Upper lobe of right lung (tissue), 1 donor: ENCODE measurements around the gene HDAC9. TPM values are rescaled to one million over a fixed set of nuclear protein-coding genes. Genes with fewer than 3 reads are reported as not detected.

Source experiments
- ATAC-seq: fragments of 200-7000 bp; cut with Tn5 transposase; one replicate; pipeline ENCODE4 v1.9.1; 2020; ENCODE audit warnings: mild to moderate bottlenecking, moderate library complexity
- DNase-seq: peaks from one replicate; pipeline ENCODE4 v3.0.0-alpha.2; 2020
- H3K27ac ChIP-seq: fragments of 200-600 bp; one replicate; pipeline ENCODE4 v1.8.0; 2022
- H3K27me3 ChIP-seq: fragments of 200-600 bp; one replicate; pipeline ENCODE4 v1.8.0; 2022; ENCODE audit warnings: mild to moderate bottlenecking
- H3K36me3 ChIP-seq: fragments of 200-600 bp; one replicate; pipeline ENCODE4 v1.8.0; 2022
- H3K4me1 ChIP-seq: fragments of 200-600 bp; one replicate; pipeline ENCODE4 v1.8.0; 2022
- H3K4me3 ChIP-seq: fragments of 200-600 bp; one replicate; pipeline ENCODE4 v1.8.0; 2022; ENCODE audit warnings: mild to moderate bottlenecking
- H3K9me3 ChIP-seq: fragments of 200-600 bp; one replicate; pipeline ENCODE4 v1.8.0; 2022
- intact Hi-C: fragments of 100-400 bp; cut with DNase I; formaldehyde crosslinking; loops from one replicate; pipeline ENCODE4 v1.11.0; 2022
- total RNA-seq: library from RNA; stranded (reverse); fragmentation: NEBNext Ultra II Directional; extraction: Animal tissue kit (Norgen Biotek cat#: 25700); gene quantifications from one replicate; pipeline ENCODE4 v1.2.1, GENCODE V29; 2021
- TF ChIP-seq, protein P1 (sequence below): fragments of 200-600 bp; IDR thresholded peaks from one replicate; pipeline ENCODE4 v1.8.0; 2022; ENCODE audit warnings: antibody characterized with exemption
- donor health status: DM: no; HTN: yes; CAD: no; lungs with severe emphysema.

The HDAC9 gene
- total RNA-seq, 1 donor from 2014 or later, result 52.4 TPM

- Histone ChIP-seq H3K4me3 (no peak overlapping the region), H3K27ac (peak overlapping the region; percentile 61), H3K27me3 (no peaks in the 10 kb centered on the region), H3K9me3 (no peaks in the 10 kb centered on the region), H3K36me3 (no peaks in the 10 kb centered on the region), H3K4me1 (no peaks in the 10 kb centered on the region)
- TF ChIP-seq, protein P1, sequence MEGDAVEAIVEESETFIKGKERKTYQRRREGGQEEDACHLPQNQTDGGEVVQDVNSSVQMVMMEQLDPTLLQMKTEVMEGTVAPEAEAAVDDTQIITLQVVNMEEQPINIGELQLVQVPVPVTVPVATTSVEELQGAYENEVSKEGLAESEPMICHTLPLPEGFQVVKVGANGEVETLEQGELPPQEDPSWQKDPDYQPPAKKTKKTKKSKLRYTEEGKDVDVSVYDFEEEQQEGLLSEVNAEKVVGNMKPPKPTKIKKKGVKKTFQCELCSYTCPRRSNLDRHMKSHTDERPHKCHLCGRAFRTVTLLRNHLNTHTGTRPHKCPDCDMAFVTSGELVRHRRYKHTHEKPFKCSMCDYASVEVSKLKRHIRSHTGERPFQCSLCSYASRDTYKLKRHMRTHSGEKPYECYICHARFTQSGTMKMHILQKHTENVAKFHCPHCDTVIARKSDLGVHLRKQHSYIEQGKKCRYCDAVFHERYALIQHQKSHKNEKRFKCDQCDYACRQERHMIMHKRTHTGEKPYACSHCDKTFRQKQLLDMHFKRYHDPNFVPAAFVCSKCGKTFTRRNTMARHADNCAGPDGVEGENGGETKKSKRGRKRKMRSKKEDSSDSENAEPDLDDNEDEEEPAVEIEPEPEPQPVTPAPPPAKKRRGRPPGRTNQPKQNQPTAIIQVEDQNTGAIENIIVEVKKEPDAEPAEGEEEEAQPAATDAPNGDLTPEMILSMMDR, result no peak
- ATAC-seq (peak; percentile 78), DNase-seq (no peak)
- intact Hi-C loops, result no loop called here
Observed at GRCh38 chr7:18638594-18639452, 143.3 kb downstream of the HDAC9 start.

GRCh38 chr7:18639711-18640110 lies 144.2 kb downstream of the HDAC9 start:
- ATAC-seq (peak; percentile 33), DNase-seq (no peak)
- no peaks in the 10 kb centered on the region for H3K36me3 ChIP-seq
- TF ChIP-seq, protein P1, result no peak
- no peak overlapping the region for H3K4me3 ChIP-seq
- H3K9me3 ChIP-seq, result no peaks in the 10 kb centered on the region
- H3K27ac ChIP-seq, result peak overlapping the region; percentile 61
- no peaks in the 10 kb centered on the region for H3K27me3 ChIP-seq
- intact Hi-C loops, result no loop called here
- H3K4me1 ChIP-seq, result no peaks in the 10 kb centered on the region

- no peak for ATAC-seq
Observed at GRCh38 chr7:18644981-18645380, 149.4 kb downstream of the HDAC9 start.

DNA sequence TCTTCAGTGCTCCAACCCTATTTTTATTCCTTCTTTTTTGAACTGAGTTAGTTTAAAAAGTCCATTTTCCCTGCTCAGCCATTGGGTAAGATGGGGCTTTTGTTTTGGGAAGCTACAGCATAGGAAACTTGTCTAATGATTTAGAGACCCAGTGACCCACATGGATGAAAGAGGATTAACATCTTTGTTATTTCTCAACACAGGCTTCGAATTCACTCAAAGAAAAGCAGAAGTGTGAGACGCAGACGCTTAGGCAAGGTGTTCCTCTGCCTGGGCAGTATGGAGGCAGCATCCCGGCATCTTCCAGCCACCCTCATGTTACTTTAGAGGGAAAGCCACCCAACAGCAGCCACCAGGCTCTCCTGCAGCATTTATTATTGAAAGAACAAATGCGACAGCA lies 152.0 kb downstream of the HDAC9 start:
- H3K4me1 ChIP-seq, result no peaks in the 10 kb centered on the region
- no peak overlapping the region for H3K4me3 ChIP-seq
- DNase-seq, result no peak
- H3K27me3 ChIP-seq, result no peaks in the 10 kb centered on the region
- no peaks in the 10 kb centered on the region for H3K9me3 ChIP-seq
- TF ChIP-seq, protein P1, result no peak
- peak; percentile 57 for ATAC-seq
- no peaks in the 10 kb centered on the region for H3K36me3 ChIP-seq
- no peak overlapping the region for H3K27ac ChIP-seq
- intact Hi-C loops, result no loop called here

More at GRCh38 chr7:18644981-18645380, 149.4 kb downstream of the HDAC9 start:
- H3K27ac ChIP-seq, result no peak overlapping the region
- H3K36me3 ChIP-seq, result no peaks in the 10 kb centered on the region
- H3K9me3 ChIP-seq, result no peaks in the 10 kb centered on the region
- H3K4me3 ChIP-seq, result no peak overlapping the region
- TF ChIP-seq, protein P1, result no peak
- intact Hi-C loops, result no loop called here
- no peaks in the 10 kb centered on the region for H3K4me1 ChIP-seq
- no peaks in the 10 kb centered on the region for H3K27me3 ChIP-seq
- no peak for DNase-seq

DNA sequence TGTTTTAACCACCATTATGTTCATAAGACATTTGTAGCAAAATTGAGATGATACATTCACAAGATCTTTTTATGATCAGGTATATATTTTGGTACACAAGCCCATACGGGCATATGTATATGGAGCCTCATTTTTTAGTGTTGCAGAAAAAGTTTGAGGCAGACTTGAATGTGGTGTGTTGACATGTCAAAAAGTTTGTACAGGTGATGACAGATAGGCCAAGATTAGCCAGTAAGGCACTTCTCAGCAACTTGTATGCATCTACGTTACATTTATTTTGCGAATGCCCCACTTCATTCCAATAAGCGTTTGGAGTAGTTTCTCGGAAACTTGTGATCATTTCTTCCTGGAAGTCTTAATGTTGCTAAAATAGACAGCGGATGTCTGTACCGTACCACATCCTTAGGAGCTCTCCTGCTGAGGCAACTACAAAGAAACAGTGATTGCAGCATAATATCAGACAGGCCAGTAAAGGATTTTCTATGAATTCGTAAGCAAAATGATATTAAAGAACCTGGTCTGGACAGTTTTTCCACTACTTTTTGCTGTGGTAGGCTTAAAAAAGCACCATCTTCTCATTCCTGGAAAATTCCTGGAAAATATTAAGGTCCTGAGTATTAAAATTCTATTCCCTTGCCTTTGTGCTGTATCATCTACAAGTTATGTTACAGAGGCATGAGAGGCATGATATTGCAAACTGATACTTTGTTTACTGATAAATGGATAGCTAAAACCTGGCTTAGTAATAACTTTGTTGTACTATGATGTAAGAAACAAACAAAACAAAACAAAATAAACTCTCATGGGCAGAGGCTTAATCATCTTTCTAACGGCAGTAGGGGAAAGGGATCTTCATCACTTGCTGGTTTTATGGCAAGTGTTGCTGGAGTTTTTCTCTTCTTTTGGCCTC lies 153.6 kb downstream of the HDAC9 start:
- ATAC-seq, result no peak
- DNase-seq, result no peak
- Histone ChIP-seq H3K9me3 (no peaks in the 10 kb centered on the region), H3K36me3 (no peaks in the 10 kb centered on the region), H3K27me3 (no peaks in the 10 kb centered on the region), H3K4me1 (no peaks in the 10 kb centered on the region), H3K27ac (no peak overlapping the region), H3K4me3 (no peak overlapping the region)
- intact Hi-C loops, result no loop called here
- TF ChIP-seq, protein P1, result no peak
